Epithelial cell of proximal tubule (primary cell): Measurements from ENCODE around the gene TNFRSF25. TPM values are rescaled to one million over a fixed set of nuclear protein-coding genes. Genes with fewer than 3 reads are reported as not detected.
A peak's percentile ranks its signal among the peaks of the same experiment; 100 is the strongest.

Experiments
- DNase-seq: peaks from one replicate; pipeline ENCODE4 v3.0.0-alpha.2; 2011; ENCODE audit warnings: low read depth
- H3K4me3 ChIP-seq: 2 replicates; pipeline ENCODE4 v1.5.1; 2011; ENCODE audit warnings: low read depth, mild to moderate bottlenecking, low read length
- CTCF ChIP-seq: conservative IDR thresholded peaks from 2 replicates; pipeline ENCODE4 v1.5.1; 2012; ENCODE audit warnings: low read depth, mild to moderate bottlenecking, low read length
- total RNA-seq: library from RNA; depleted of rRNA; stranded (reverse); fragments of >200 nt; gene quantifications from 2 replicates; pipeline ENCODE4 v1.2.3, GENCODE V29; 2015

Gene TNFRSF25
- total RNA-seq, 1 donor from 2014 or later, result 30.4 TPM

GRCh38 chr1:6473156-6473555 lies 7.2 kb upstream of the TNFRSF25 start:
- no peak overlapping the region for H3K4me3 ChIP-seq
- TF ChIP-seq CTCF, result no peak
- no peak for DNase-seq

GRCh38 chr1:6472391-6472790 lies 6.4 kb upstream of the TNFRSF25 start:
- no peak overlapping the region for H3K4me3 ChIP-seq
- DNase-seq, result no peak
- peak; percentile 42 for TF ChIP-seq CTCF

- DNase-seq, result no peak
- H3K4me3 ChIP-seq, result no peak overlapping the region
- no peak for TF ChIP-seq CTCF
Observed at GRCh38 chr1:6471970-6472368, 6.0 kb upstream of the TNFRSF25 start.

GRCh38 chr1:6471086-6471969 lies 5.4 kb upstream of the TNFRSF25 start:
- H3K4me3 ChIP-seq, result no peak overlapping the region
- DNase-seq, result no peak
- no peak for TF ChIP-seq CTCF

- DNase-seq, result no peak
- TF ChIP-seq CTCF, result no peak
- H3K4me3 ChIP-seq, result no peak overlapping the region
Observed at GRCh38 chr1:6470132-6471085, 4.4 kb upstream of the TNFRSF25 start.

GRCh38 chr1:6468729-6469461 lies 2.9 kb upstream of the TNFRSF25 start:
- DNase-seq, result no peak
- no peak overlapping the region for H3K4me3 ChIP-seq
- TF ChIP-seq CTCF, result no peak
